ENCODE measurements around the gene PDE3B.
"Not testable (repeated sequence)": the region's sequence is repeated elsewhere in the genome, so short reads cannot be mapped to it uniquely, and the experiment has no call there.

PDE3B gene

GRCh38 chr11:14803846-14804245, 160.2 kb downstream of the PDE3B start:
- DNase-seq = no peak

GRCh38 chr11:14809466-14809865, 165.9 kb downstream of the PDE3B start:
- no peak for DNase-seq

GRCh38 chr11:14812757-14813156, 169.2 kb downstream of the PDE3B start:
- DNase-seq = no peak

GRCh38 chr11:14813516-14813915, 169.9 kb downstream of the PDE3B start:
- no peak for DNase-seq

GRCh38 chr11:14818779-14819178, 175.2 kb downstream of the PDE3B start:
- DNase-seq = no peak

GRCh38 chr11:14819596-14819995, 176.0 kb downstream of the PDE3B start:
- no peak for DNase-seq

- no peak for DNase-seq
These were observed 177.4 kb downstream of the PDE3B start for GRCh38 chr11:14821031-14821430.

- no peak for DNase-seq
These were observed 183.0 kb downstream of the PDE3B start for GRCh38 chr11:14826600-14826999.

- no peak for DNase-seq
These were observed 192.2 kb downstream of the PDE3B start for GRCh38 chr11:14835496-14836492.

- no peak for DNase-seq
These were observed 198.4 kb downstream of the PDE3B start for GRCh38 chr11:14842002-14842401.

GRCh38 chr11:14852571-14853177, 209.1 kb downstream of the PDE3B start:
- DNase-seq = no peak

- DNase-seq = no peak
These were observed 210.5 kb downstream of the PDE3B start for GRCh38 chr11:14854057-14854456.

- DNase-seq = no peak
These were observed 212.3 kb downstream of the PDE3B start for GRCh38 chr11:14855890-14856289.

GRCh38 chr11:14857621-14858020, 214.0 kb downstream of the PDE3B start:
- no peak for DNase-seq

GRCh38 chr11:14858404-14858803, 214.8 kb downstream of the PDE3B start:
- DNase-seq = no peak

- no peak for DNase-seq
These were observed 216.9 kb downstream of the PDE3B start for GRCh38 chr11:14860511-14860910.

- no peak for DNase-seq
These were observed 218.1 kb downstream of the PDE3B start for GRCh38 chr11:14861680-14862079.

- not testable (repeated sequence) for DNase-seq
These were observed 220.2 kb downstream of the PDE3B start for GRCh38 chr11:14863775-14864174.

- DNase-seq = no peak
These were observed 228.4 kb downstream of the PDE3B start for GRCh38 chr11:14872032-14872431.

GRCh38 chr11:14873632-14874031, 230.0 kb downstream of the PDE3B start:
- DNase-seq = no peak

- no peak for DNase-seq
These were observed 231.6 kb downstream of the PDE3B start for GRCh38 chr11:14875163-14875562.

- no peak for DNase-seq
These were observed 238.1 kb downstream of the PDE3B start for GRCh38 chr11:14881576-14882193.

Measured in amygdala (tissue), 56 donors.